OCI-LY3 (cell line): ENCODE data around the gene CACNG4.

Experiments
- H2AFZ ChIP-seq: fragments of 200-600, 300-600 bp; shearing (Covaris generic); 2 replicates; pipeline ENCODE4 v1.6.0; 2014; ENCODE audit warnings: antibody characterized with exemption, low read depth, low read length
- H3K27ac ChIP-seq: fragments of 200-600, 300-600 bp; sonication (generic); 2 replicates; pipeline ENCODE4 v1.5.1; 2014; ENCODE audit warnings: mild to moderate bottlenecking, low read length, moderate library complexity, mixed read lengths
- H3K27me3 ChIP-seq: fragments of 200-600, 300-600 bp; sonication (generic); 2 replicates; pipeline ENCODE4 v1.6.1; 2014; ENCODE audit warnings: low read depth, low read length, mixed read lengths
- H3K36me3 ChIP-seq: fragments of 200-600, 300-600 bp; sonication (generic); replicated peaks from 2 replicates; pipeline ENCODE3; 2014; ENCODE audit warnings: low read depth, low read length, mixed read lengths
- H3K4me1 ChIP-seq: fragments of 300-600, 200-600 bp; sonication (generic); 2 replicates; pipeline ENCODE4 v1.6.1; 2014; ENCODE audit warnings: low read length, mixed read lengths
- H3K4me2 ChIP-seq: fragments of 200-600, 300-600 bp; sonication (generic); 2 replicates; pipeline ENCODE4 v1.6.1; 2014; ENCODE audit warnings: low read length, mixed read lengths
- H3K4me3 ChIP-seq: fragments of 300-600, 200-600 bp; sonication (generic); 2 replicates; pipeline ENCODE4 v1.5.1; 2014; ENCODE audit warnings: antibody characterized with exemption, mild to moderate bottlenecking, low read length, moderate library complexity
- H3K79me2 ChIP-seq: fragments of 300-600, 200-600 bp; shearing (Covaris generic); 2 replicates; pipeline ENCODE4 v1.6.1; 2014; ENCODE audit warnings: mild to moderate bottlenecking, low read length, mixed read lengths
- H3K9ac ChIP-seq: fragments of 300-600, 200-600 bp; shearing (Covaris generic); 2 replicates; pipeline ENCODE4 v1.6.0; 2014; ENCODE audit warnings: mild to moderate bottlenecking, low read length, moderate library complexity
- H3K9me3 ChIP-seq: fragments of 200-600, 300-600 bp; shearing (Covaris generic); 2 replicates; pipeline ENCODE4 v1.6.1; 2014; ENCODE audit warnings: low read length, mixed read lengths; ENCODE audit not compliant: insufficient read depth
- H4K20me1 ChIP-seq: fragments of 200-600, 300-600 bp; sonication (generic); 2 replicates; pipeline ENCODE4 v1.6.1; 2016; ENCODE audit warnings: low read length, mixed read lengths; ENCODE audit not compliant: insufficient read depth
- EZH2phosphoT487 ChIP-seq: fragments of 200-600 bp; shearing (Covaris generic); IDR thresholded peaks from 2 replicates; pipeline ENCODE4 v1.6.1; 2018; ENCODE audit warnings: antibody characterized with exemption, mixed run types, low read depth
- TF ChIP-seq, protein P1 (sequence below): fragments of 200-600, 300-600 bp; sonication (generic); IDR thresholded peaks from 2 replicates; pipeline ENCODE4 v1.5.1; 2014; ENCODE audit warnings: antibody characterized with exemption, low read length, low read depth

The CACNG4 gene

GRCh38 chr17:67016039-67016762 is 51.7 kb downstream of the CACNG4 start:
- Histone ChIP-seq H3K4me1 (peaks cover 9% of the 10 kb centered on the region), H3K9ac (no peak overlapping the region), H3K4me2 (no peak overlapping the region), H3K4me3 (no peak overlapping the region), H4K20me1 (no peaks in the 10 kb centered on the region), H3K9me3 (no peaks in the 10 kb centered on the region), H3K27me3 (0 out of 2 replicates have a peak, but pooled peaks cover 9% of the 10 kb centered on the region), H2AFZ (no peak overlapping the region), H3K36me3 (no peaks in the 10 kb centered on the region), H3K79me2 (no peaks in the 10 kb centered on the region), H3K27ac (no peak overlapping the region)
- TF ChIP-seq EZH2phosphoT487: no peak
- TF ChIP-seq, protein P1, sequence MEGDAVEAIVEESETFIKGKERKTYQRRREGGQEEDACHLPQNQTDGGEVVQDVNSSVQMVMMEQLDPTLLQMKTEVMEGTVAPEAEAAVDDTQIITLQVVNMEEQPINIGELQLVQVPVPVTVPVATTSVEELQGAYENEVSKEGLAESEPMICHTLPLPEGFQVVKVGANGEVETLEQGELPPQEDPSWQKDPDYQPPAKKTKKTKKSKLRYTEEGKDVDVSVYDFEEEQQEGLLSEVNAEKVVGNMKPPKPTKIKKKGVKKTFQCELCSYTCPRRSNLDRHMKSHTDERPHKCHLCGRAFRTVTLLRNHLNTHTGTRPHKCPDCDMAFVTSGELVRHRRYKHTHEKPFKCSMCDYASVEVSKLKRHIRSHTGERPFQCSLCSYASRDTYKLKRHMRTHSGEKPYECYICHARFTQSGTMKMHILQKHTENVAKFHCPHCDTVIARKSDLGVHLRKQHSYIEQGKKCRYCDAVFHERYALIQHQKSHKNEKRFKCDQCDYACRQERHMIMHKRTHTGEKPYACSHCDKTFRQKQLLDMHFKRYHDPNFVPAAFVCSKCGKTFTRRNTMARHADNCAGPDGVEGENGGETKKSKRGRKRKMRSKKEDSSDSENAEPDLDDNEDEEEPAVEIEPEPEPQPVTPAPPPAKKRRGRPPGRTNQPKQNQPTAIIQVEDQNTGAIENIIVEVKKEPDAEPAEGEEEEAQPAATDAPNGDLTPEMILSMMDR: no peak

DNA sequence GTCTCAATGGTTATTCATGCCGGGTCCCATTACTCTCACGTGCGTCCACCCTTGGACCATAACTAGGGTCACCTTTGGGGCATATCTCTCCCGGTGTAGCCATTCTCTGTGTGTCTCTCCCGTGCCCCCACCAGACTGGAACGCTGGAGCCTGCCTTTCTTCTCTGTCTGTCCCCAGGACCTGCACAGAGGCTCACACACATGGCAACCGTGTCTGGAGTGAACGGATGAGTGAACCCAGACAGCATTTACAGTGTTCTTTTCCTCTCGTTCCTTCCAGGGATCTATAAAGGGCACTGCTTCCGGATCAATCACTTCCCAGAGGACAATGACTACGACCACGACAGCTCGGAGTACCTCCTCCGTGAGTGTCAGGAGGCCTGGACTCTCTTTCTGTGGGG is 53.4 kb downstream of the CACNG4 start:
- no peaks in the 10 kb centered on the region for H4K20me1 ChIP-seq
- no peaks in the 10 kb centered on the region for H3K9me3 ChIP-seq
- no peak overlapping the region for H3K27ac ChIP-seq
- no peaks in the 10 kb centered on the region for H3K36me3 ChIP-seq
- TF ChIP-seq EZH2phosphoT487: no peak
- TF ChIP-seq, protein P1: no peak
- no peaks in the 10 kb centered on the region for H3K4me1 ChIP-seq
- no peak overlapping the region for H3K4me3 ChIP-seq
- H3K4me2 ChIP-seq: no peak overlapping the region
- 0 out of 2 replicates have a peak, but pooled peaks cover 3% of the 10 kb centered on the region for H3K27me3 ChIP-seq
- no peak overlapping the region for H2AFZ ChIP-seq
- H3K9ac ChIP-seq: no peak overlapping the region
- no peaks in the 10 kb centered on the region for H3K79me2 ChIP-seq

- H3K9me3 ChIP-seq: no peaks in the 10 kb centered on the region
- no peaks in the 10 kb centered on the region for H3K79me2 ChIP-seq
- H3K4me3 ChIP-seq: no peak overlapping the region
- no peak overlapping the region for H3K27ac ChIP-seq
- H3K9ac ChIP-seq: no peak overlapping the region
- no peaks in the 10 kb centered on the region for H4K20me1 ChIP-seq
- no peak overlapping the region for H3K4me2 ChIP-seq
- no peaks in the 10 kb centered on the region for H3K36me3 ChIP-seq
- H3K4me1 ChIP-seq: no peaks in the 10 kb centered on the region
- H3K27me3 ChIP-seq: no peaks in the 10 kb centered on the region
- H2AFZ ChIP-seq: no peak overlapping the region
- TF ChIP-seq EZH2phosphoT487: no peak
- TF ChIP-seq, protein P1: no peak
Observed at GRCh38 chr17:67018471-67019434, 54.2 kb downstream of the CACNG4 start.

DNA sequence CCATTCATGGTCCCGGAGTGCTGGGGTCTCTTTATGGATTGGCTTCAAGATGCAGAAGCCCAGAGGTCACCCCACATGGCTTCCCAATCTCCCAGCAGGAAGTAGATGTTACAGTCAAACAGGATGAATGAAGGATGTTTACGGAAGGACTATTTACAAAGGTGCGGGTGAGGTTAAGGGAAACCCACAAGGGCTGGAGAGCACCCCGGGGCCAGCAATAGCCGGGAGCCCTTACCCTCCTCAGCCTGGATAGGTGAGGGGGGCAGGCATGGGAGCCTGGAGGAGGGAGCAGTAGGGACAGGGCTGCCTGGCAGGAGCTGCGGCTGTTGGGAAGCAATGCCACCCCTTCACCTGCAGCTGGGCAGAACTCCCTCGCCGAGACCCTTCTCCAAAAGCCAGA is 55.3 kb downstream of the CACNG4 start:
- Histone ChIP-seq H4K20me1 (no peaks in the 10 kb centered on the region), H3K79me2 (no peaks in the 10 kb centered on the region), H3K4me3 (no peak overlapping the region), H3K9me3 (no peaks in the 10 kb centered on the region), H3K4me1 (no peaks in the 10 kb centered on the region), H3K4me2 (no peak overlapping the region), H2AFZ (no peak overlapping the region), H3K27me3 (no peaks in the 10 kb centered on the region), H3K27ac (no peak overlapping the region), H3K36me3 (no peaks in the 10 kb centered on the region), H3K9ac (no peak overlapping the region)
- TF ChIP-seq, protein P1: no peak
- no peak for TF ChIP-seq EZH2phosphoT487
